Liver (tissue), 9 donors: ENCODE data around the gene RWDD1. TPM values are rescaled to one million over a fixed set of nuclear protein-coding genes. Genes with fewer than 3 reads are reported as not detected.

Experiments
- DNase-seq: peaks from one replicate; pipeline ENCODE4 v3.0.0-alpha.2; 2017; ENCODE audit warnings: low spot score
- H3K27ac ChIP-seq, 2 donors: one replicate each; pipeline ENCODE4 v1.7.0; 2013; ENCODE audit warnings: inconsistent platforms in 2 of 2, low read length in 2 of 2, control low read depth in 1 of 2, low read depth in 1 of 2, mild to moderate bottlenecking in 1 of 2
- H3K27me3 ChIP-seq, 4 donors: one replicate each; pipeline versions ENCODE4 v1.6.1 to v1.7.0; 2013; ENCODE audit warnings: low read length in 3 of 4, inconsistent platforms in 1 of 4, mild to moderate bottlenecking in 1 of 4, moderate library complexity in 1 of 4; ENCODE audit not compliant: control insufficient read depth in 4 of 4, insufficient read depth in 4 of 4
- H3K36me3 ChIP-seq, 4 donors: one replicate each; pipeline versions ENCODE4 v1.6.1 to v1.7.0; 2013; ENCODE audit warnings: low read length in 3 of 4, mild to moderate bottlenecking in 3 of 4, low read depth in 1 of 4, moderate library complexity in 1 of 4; ENCODE audit not compliant: control insufficient read depth in 4 of 4, insufficient read depth in 3 of 4
- H3K4me1 ChIP-seq, 4 donors: one replicate each; pipeline versions ENCODE4 v1.6.1 to v1.7.0; 2013; ENCODE audit warnings: low read length in 3 of 4, mild to moderate bottlenecking in 3 of 4, moderate library complexity in 1 of 4; ENCODE audit not compliant: control insufficient read depth in 4 of 4, insufficient read depth in 4 of 4
- H3K4me3 ChIP-seq, 3 donors: one replicate each; pipeline versions ENCODE4 v1.6.1 to v1.7.0; 2013; ENCODE audit warnings: low read length in 3 of 3, control low read depth in 1 of 3, low read depth in 1 of 3, mild to moderate bottlenecking in 1 of 3
- H3K9ac ChIP-seq, 2 donors: one replicate each; pipeline ENCODE4 v1.7.0; 2013; ENCODE audit warnings: low read length in 2 of 2, mild to moderate bottlenecking in 2 of 2, moderate library complexity in 2 of 2, control low read depth in 1 of 2, low read depth in 1 of 2
- H3K9me3 ChIP-seq, 4 donors: one replicate each; pipeline versions ENCODE4 v1.6.1 to v1.7.0; 2013; ENCODE audit warnings: low read length in 3 of 4; ENCODE audit not compliant: control insufficient read depth in 4 of 4
- EGR1 ChIP-seq, 2 donors: IDR thresholded peaks; 2 replicates each; pipeline ENCODE4 v1.6.1; 2016 to 2018; ENCODE audit warnings: antibody characterized with exemption in 2 of 2, low read depth in 2 of 2
- FOXA1 ChIP-seq: IDR thresholded peaks from 2 replicates; pipeline ENCODE4 v1.6.1; 2016; ENCODE audit warnings: antibody characterized with exemption
- MAX ChIP-seq: IDR thresholded peaks from 2 replicates; pipeline ENCODE4 v1.6.1; 2016; ENCODE audit warnings: antibody characterized with exemption
- NR2F2 ChIP-seq: IDR thresholded peaks from 2 replicates; pipeline ENCODE4 v1.6.1; 2016; ENCODE audit warnings: antibody characterized with exemption
- RXRA ChIP-seq, 2 donors: IDR thresholded peaks; 2 replicates each; pipeline ENCODE4 v1.6.1; 2017 to 2018; ENCODE audit warnings: antibody characterized with exemption in 2 of 2, mild to moderate bottlenecking in 1 of 2
- TAF1 ChIP-seq: conservative IDR thresholded peaks from 2 replicates; pipeline ENCODE4 v1.6.1; 2016; ENCODE audit warnings: antibody characterized with exemption, mild to moderate bottlenecking
- YY1 ChIP-seq: IDR thresholded peaks from 2 replicates; pipeline ENCODE4 v1.6.1; 2016; ENCODE audit warnings: antibody characterized with exemption, mild to moderate bottlenecking
- WGBS: extraction: QIAGEN DNeasy Blood & Tissue Kit; methylation state at CpG from one replicate; pipeline ENCODE4 v1.1.7; 2013; 5-methylcytosine and 5-hydroxymethylcytosine counted together
- polyA plus RNA-seq, 2 donors: library from polyadenylated mRNA; stranded (reverse) in 1 of 2; unstranded in 1 of 2; fragments of 200-250 nt in 1 of 2; fragments of >200 nt in 1 of 2; fragmentation: Nextera tagmentation in 1 of 2; extraction: Ambion mirVana in 1 of 2; gene quantifications; one replicate each; pipeline versions ENCODE4 v1.2.1 to v1.2.3, GENCODE V29; 2013 to 2015
- total RNA-seq, 2 donors: library from RNA; depleted of rRNA; stranded (reverse); fragments of >200 nt; gene quantifications; one replicate each; pipeline ENCODE4 v1.2.3, GENCODE V29; 2014
- TF ChIP-seq, protein P1 (sequence below): IDR thresholded peaks from 2 replicates; pipeline ENCODE4 v1.6.1; 2016; ENCODE audit warnings: antibody characterized with exemption, mild to moderate bottlenecking
- donor health status: healthy.
- donor health status: healthy.
- donor health status: healthy.
- donor health status: healthy.
- donor health status: healthy.

The RWDD1 gene
- total and polyA plus RNA-seq, 4 donors, result 7.0 to 52.7 (median 10.9) TPM

DNA sequence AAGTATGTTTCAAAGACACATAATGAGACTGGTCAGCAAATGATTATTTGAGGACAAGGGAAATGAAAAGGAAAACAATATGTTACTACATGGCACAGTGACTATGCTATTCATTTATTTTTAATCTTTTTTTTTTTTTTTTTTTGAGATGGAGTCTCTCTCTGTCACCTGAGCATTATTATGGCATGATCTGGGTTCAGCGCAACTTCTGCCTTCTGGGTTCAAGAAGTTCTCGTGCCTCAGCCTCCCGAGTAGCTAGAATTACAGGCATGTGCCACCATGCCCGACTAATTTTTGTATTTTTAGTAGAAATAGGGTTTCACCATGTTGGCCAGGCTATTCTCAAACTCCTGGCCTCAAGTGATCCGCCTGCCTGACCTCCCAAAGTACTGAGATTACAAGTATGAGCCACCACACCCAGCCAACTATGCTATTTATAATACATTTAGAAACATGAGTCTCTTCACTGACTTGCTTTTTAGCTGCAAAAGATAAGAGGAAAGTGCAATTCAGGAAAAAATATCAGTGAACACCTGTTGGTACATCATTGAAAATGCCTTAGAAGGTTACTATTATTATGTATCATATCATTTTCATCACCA is 14.4 kb upstream of the RWDD1 start:
- Histone ChIP-seq H3K9ac (no peak overlapping the region), H3K27me3 (peaks cover 0 to 4% (median 0%) of the 10 kb centered on the region in 4 donors), H3K27ac (no peak overlapping the region), H3K4me3 (no peak overlapping the region), H3K36me3 (no peaks in the 10 kb centered on the region), H3K9me3 (no peaks in the 10 kb centered on the region), H3K4me1 (peaks cover 0 to 7% (median 0%) of the 10 kb centered on the region in 4 donors)
- WGBS, result 85% methylated on average over 5 of the region's 5 CpGs
- no peak for DNase-seq
- TF ChIP-seq, protein P1, sequence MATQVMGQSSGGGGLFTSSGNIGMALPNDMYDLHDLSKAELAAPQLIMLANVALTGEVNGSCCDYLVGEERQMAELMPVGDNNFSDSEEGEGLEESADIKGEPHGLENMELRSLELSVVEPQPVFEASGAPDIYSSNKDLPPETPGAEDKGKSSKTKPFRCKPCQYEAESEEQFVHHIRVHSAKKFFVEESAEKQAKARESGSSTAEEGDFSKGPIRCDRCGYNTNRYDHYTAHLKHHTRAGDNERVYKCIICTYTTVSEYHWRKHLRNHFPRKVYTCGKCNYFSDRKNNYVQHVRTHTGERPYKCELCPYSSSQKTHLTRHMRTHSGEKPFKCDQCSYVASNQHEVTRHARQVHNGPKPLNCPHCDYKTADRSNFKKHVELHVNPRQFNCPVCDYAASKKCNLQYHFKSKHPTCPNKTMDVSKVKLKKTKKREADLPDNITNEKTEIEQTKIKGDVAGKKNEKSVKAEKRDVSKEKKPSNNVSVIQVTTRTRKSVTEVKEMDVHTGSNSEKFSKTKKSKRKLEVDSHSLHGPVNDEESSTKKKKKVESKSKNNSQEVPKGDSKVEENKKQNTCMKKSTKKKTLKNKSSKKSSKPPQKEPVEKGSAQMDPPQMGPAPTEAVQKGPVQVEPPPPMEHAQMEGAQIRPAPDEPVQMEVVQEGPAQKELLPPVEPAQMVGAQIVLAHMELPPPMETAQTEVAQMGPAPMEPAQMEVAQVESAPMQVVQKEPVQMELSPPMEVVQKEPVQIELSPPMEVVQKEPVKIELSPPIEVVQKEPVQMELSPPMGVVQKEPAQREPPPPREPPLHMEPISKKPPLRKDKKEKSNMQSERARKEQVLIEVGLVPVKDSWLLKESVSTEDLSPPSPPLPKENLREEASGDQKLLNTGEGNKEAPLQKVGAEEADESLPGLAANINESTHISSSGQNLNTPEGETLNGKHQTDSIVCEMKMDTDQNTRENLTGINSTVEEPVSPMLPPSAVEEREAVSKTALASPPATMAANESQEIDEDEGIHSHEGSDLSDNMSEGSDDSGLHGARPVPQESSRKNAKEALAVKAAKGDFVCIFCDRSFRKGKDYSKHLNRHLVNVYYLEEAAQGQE, result no peak
- TF ChIP-seq YY1 (no peak), FOXA1 (no peak), RXRA (IDR thresholded peaks at IDR 0.05) (no peak)

- Histone ChIP-seq H3K4me1 (peaks cover 0 to 8% (median 0%) of the 10 kb centered on the region in 4 donors), H3K9me3 (no peaks in the 10 kb centered on the region), H3K27ac (no peak overlapping the region), H3K9ac (no peak overlapping the region), H3K27me3 (peaks cover 0 to 4% (median 0%) of the 10 kb centered on the region in 4 donors), H3K36me3 (no peaks in the 10 kb centered on the region), H3K4me3 (no peak overlapping the region)
- WGBS, result 67% methylated on average over 5 of the region's 5 CpGs
- TF ChIP-seq EGR1 (IDR thresholded peaks at IDR 0.05; ENCODE audit: low read depth in 2 of 2), result no peak
- no peak for TF ChIP-seq YY1
- peak; percentile 28 for TF ChIP-seq NR2F2
- DNase-seq, result no peak
These were observed 13.4 kb upstream of the RWDD1 start for GRCh38 chr6:116557893-116558292.

GRCh38 chr6:116560130-116560529 is 11.2 kb upstream of the RWDD1 start:
- Histone ChIP-seq H3K4me1 (peaks cover 0 to 8% (median 2%) of the 10 kb centered on the region in 4 donors), H3K9ac (no peak overlapping the region), H3K27ac (no peak overlapping the region), H3K36me3 (no peaks in the 10 kb centered on the region), H3K27me3 (no peaks in the 10 kb centered on the region), H3K4me3 (no peak overlapping the region), H3K9me3 (no peaks in the 10 kb centered on the region)
- no peak for DNase-seq
- 88% methylated on average over 2 of the region's 2 CpGs for WGBS
- TF ChIP-seq MAX (no peak), EGR1 (IDR thresholded peaks at IDR 0.05; ENCODE audit: low read depth in 2 of 2) (no peak), TAF1 (no peak)
- TF ChIP-seq, protein P1, result no peak
